Measurements from ENCODE around the gene TBX3.

TBX3 gene

GRCh38 chr12:114684098-114684869 is at the start of gene TBX3:
TBX3 (minus strand) TSS chr12:114684175; CDS start chr12:114683200, 975 bp downstream.
- Histone ChIP-seq H3K4me2 (ENCODE audit: low read length) (no peak within 1 kb of the TSS), H3K4me1 (ENCODE audit: insufficient read depth, low read length, severe bottlenecking) (no peaks in the 10 kb centered on the region), H3K4me3 (ENCODE audit: low read depth, low read length, poor library complexity, severe bottlenecking) (no peak within 1 kb of the TSS), H2AFZ (ENCODE audit: low read length) (no peak within 1 kb of the TSS), H3K27me3 (ENCODE audit: insufficient read depth, low read length) (no peaks in the 10 kb centered on the region), H3K79me2 (ENCODE audit: insufficient read depth, low read length) (no peaks in the 10 kb centered on the region), H3F3A (ENCODE audit: insufficient read depth, low read length) (no peaks in the 10 kb centered on the region), H3K9me3 (ENCODE audit: low read length) (no peaks in the 10 kb centered on the region), H3K27ac (ENCODE audit: low read depth, low read length, poor library complexity, severe bottlenecking) (no peak within 1 kb of the TSS), H3K9ac (ENCODE audit: low read length) (no peak within 1 kb of the TSS), H3K9me2 (ENCODE audit: low read depth, low read length) (no peaks in the 10 kb centered on the region), H3K36me3 (ENCODE audit: insufficient read depth, low read length) (no peaks in the 10 kb centered on the region), H4K20me1 (ENCODE audit: insufficient read depth, low read length) (no peaks in the 10 kb centered on the region)
- TF ChIP-seq EZH2 (IDR thresholded peaks at IDR 0.05; ENCODE audit: borderline replicate concordance, low read length) (no peak), CTCF (IDR thresholded peaks at IDR 0.05; ENCODE audit: low read length) (no peak)

- H3K9me3 ChIP-seq (ENCODE audit: low read length) = no peaks in the 10 kb centered on the region
- no peak overlapping the region for H3K27ac ChIP-seq (ENCODE audit: low read depth, low read length, poor library complexity, severe bottlenecking)
- no peak overlapping the region for H2AFZ ChIP-seq (ENCODE audit: low read length)
- H3K79me2 ChIP-seq (ENCODE audit: insufficient read depth, low read length) = no peaks in the 10 kb centered on the region
- TF ChIP-seq CTCF (IDR thresholded peaks at IDR 0.05; ENCODE audit: low read length) (no peak), EZH2 (IDR thresholded peaks at IDR 0.05; ENCODE audit: borderline replicate concordance, low read length) (no peak)
- no peaks in the 10 kb centered on the region for H3K9me2 ChIP-seq (ENCODE audit: low read depth, low read length)
- H4K20me1 ChIP-seq (ENCODE audit: insufficient read depth, low read length) = no peaks in the 10 kb centered on the region
- no peak overlapping the region for H3K4me3 ChIP-seq (ENCODE audit: low read depth, low read length, poor library complexity, severe bottlenecking)
- H3K4me2 ChIP-seq (ENCODE audit: low read length) = no peak overlapping the region
- H3K27me3 ChIP-seq (ENCODE audit: insufficient read depth, low read length) = no peaks in the 10 kb centered on the region
- no peaks in the 10 kb centered on the region for H3K36me3 ChIP-seq (ENCODE audit: insufficient read depth, low read length)
- H3K4me1 ChIP-seq (ENCODE audit: insufficient read depth, low read length, severe bottlenecking) = no peaks in the 10 kb centered on the region
- no peaks in the 10 kb centered on the region for H3F3A ChIP-seq (ENCODE audit: insufficient read depth, low read length)
- H3K9ac ChIP-seq (ENCODE audit: low read length) = no peak overlapping the region
Observed at GRCh38 chr12:114732426-114733030, 48.6 kb upstream of the TBX3 start.

- Histone ChIP-seq H3K4me1 (ENCODE audit: insufficient read depth, low read length, severe bottlenecking) (no peaks in the 10 kb centered on the region), H3K27ac (ENCODE audit: low read depth, low read length, poor library complexity, severe bottlenecking) (no peak overlapping the region), H3F3A (ENCODE audit: insufficient read depth, low read length) (no peaks in the 10 kb centered on the region), H3K27me3 (ENCODE audit: insufficient read depth, low read length) (no peaks in the 10 kb centered on the region), H3K36me3 (ENCODE audit: insufficient read depth, low read length) (no peaks in the 10 kb centered on the region), H2AFZ (ENCODE audit: low read length) (no peak overlapping the region), H3K4me2 (ENCODE audit: low read length) (no peak overlapping the region), H4K20me1 (ENCODE audit: insufficient read depth, low read length) (no peaks in the 10 kb centered on the region), H3K4me3 (ENCODE audit: low read depth, low read length, poor library complexity, severe bottlenecking) (no peak overlapping the region), H3K9ac (ENCODE audit: low read length) (no peak overlapping the region), H3K9me3 (ENCODE audit: low read length) (no peaks in the 10 kb centered on the region), H3K9me2 (ENCODE audit: low read depth, low read length) (no peaks in the 10 kb centered on the region), H3K79me2 (ENCODE audit: insufficient read depth, low read length) (no peaks in the 10 kb centered on the region)
- TF ChIP-seq EZH2 (IDR thresholded peaks at IDR 0.05; ENCODE audit: borderline replicate concordance, low read length) (no peak), CTCF (IDR thresholded peaks at IDR 0.05; ENCODE audit: low read length) (no peak)
Observed at GRCh38 chr12:114729731-114730130, 45.8 kb upstream of the TBX3 start.
